Activated CD4-positive, alpha-beta T cell treated with anti-CD3 and anti-CD28 coated beads, Interleukin-2, amount 50 U/mL, for 4 hours (primary cell): ENCODE measurements around the gene OR9A4.
"Not testable (repeated sequence)": the region's sequence is repeated elsewhere in the genome, so short reads cannot be mapped to it uniquely, and the experiment has no call there.

ENCODE experiments used
- DNase-seq, 2 experiments: peaks; one replicate each; pipeline ENCODE4 v3.0.0-alpha.2; 2020

The OR9A4 gene

GRCh38 chr7:141916099-141916498 is at the start of gene OR9A4:
OR9A4 (plus strand) TSS chr7:141916399; CDS start chr7:141918876, 2,477 bp downstream.
- no peak for DNase-seq

GRCh38 chr7:141866974-141867373 is 49.2 kb upstream of the OR9A4 start:
- no peak for DNase-seq

GRCh38 chr7:141872931-141873330 is 43.3 kb upstream of the OR9A4 start:
- DNase-seq: no peak

- DNase-seq: no peak
These were observed 41.4 kb upstream of the OR9A4 start for GRCh38 chr7:141874787-141875186.

GRCh38 chr7:141875453-141875852 is 40.7 kb upstream of the OR9A4 start:
- no peak for DNase-seq

- DNase-seq: no peak
These were observed 39.8 kb upstream of the OR9A4 start for GRCh38 chr7:141876371-141876770.

GRCh38 chr7:141877365-141877764 is 38.8 kb upstream of the OR9A4 start:
- DNase-seq: no peak

GRCh38 chr7:141880960-141881359 is 35.2 kb upstream of the OR9A4 start:
- no peak for DNase-seq

- DNase-seq: no peak
These were observed 31.5 kb upstream of the OR9A4 start for GRCh38 chr7:141884539-141885225.

GRCh38 chr7:141889321-141889720 is 26.9 kb upstream of the OR9A4 start:
- DNase-seq: no peak

GRCh38 chr7:141891336-141891735 is 24.9 kb upstream of the OR9A4 start:
- DNase-seq: no peak

- DNase-seq: not testable (repeated sequence)
These were observed 16.8 kb upstream of the OR9A4 start for GRCh38 chr7:141899366-141899765.

- DNase-seq: no peak
These were observed 9.9 kb upstream of the OR9A4 start for GRCh38 chr7:141906285-141906684.

- no peak for DNase-seq
These were observed 4.8 kb upstream of the OR9A4 start for GRCh38 chr7:141911391-141911790.

GRCh38 chr7:141915565-141915964 is 634 bp upstream of the OR9A4 start:
- no peak for DNase-seq

GRCh38 chr7:141920281-141920680 is 4.1 kb downstream of the OR9A4 start:
- no peak for DNase-seq

- no peak for DNase-seq
These were observed 12.1 kb downstream of the OR9A4 start for GRCh38 chr7:141928146-141928844.

GRCh38 chr7:141928845-141929195 is 12.6 kb downstream of the OR9A4 start:
- DNase-seq: no peak

- no peak for DNase-seq
These were observed 14.0 kb downstream of the OR9A4 start for GRCh38 chr7:141930211-141930610.

- DNase-seq: no peak
These were observed 24.9 kb downstream of the OR9A4 start for GRCh38 chr7:141941075-141941474.

GRCh38 chr7:141943846-141944245 is 27.6 kb downstream of the OR9A4 start:
- no peak for DNase-seq

- no peak for DNase-seq
These were observed 28.6 kb downstream of the OR9A4 start for GRCh38 chr7:141944811-141945210.

GRCh38 chr7:141945356-141945755 is 29.2 kb downstream of the OR9A4 start:
- DNase-seq: no peak

- DNase-seq: no peak
These were observed 30.6 kb downstream of the OR9A4 start, which contains the start of gene CLEC5A for GRCh38 chr7:141946796-141947195. CLEC5A (minus strand) TSS chr7:141946974; CDS start chr7:141946292, 682 bp downstream.

GRCh38 chr7:141949021-141949420 is 32.8 kb downstream of the OR9A4 start:
- no peak for DNase-seq
